Sigmoid colon (tissue), 7 donors: Measurements from ENCODE around the gene FZD2. TPM values are rescaled to one million over a fixed set of nuclear protein-coding genes. Genes with fewer than 3 reads are reported as not detected.

Experiments
- DNase-seq: peaks from one replicate; pipeline ENCODE4 v3.0.0-alpha.2; 2019
- H3K27ac ChIP-seq, 4 donors: fragments of 200-600 bp; sonication (generic); one replicate each; pipeline ENCODE4 v1.5.1; 2016 to 2019; ENCODE audit warnings: mild to moderate bottlenecking in 1 of 4
- H3K27me3 ChIP-seq, 3 donors: fragments of 200-600 bp; sonication (generic); one replicate each; pipeline ENCODE4 v1.5.1; 2019; ENCODE audit warnings: mild to moderate bottlenecking in 1 of 3
- H3K36me3 ChIP-seq, 4 donors: fragments of 200-600 bp; sonication (generic); one replicate each; pipeline ENCODE4 v1.5.1; 2016 to 2019
- H3K4me1 ChIP-seq, 4 donors: fragments of 200-600 bp; sonication (generic); one replicate each; pipeline ENCODE4 v1.5.1; 2017 to 2019
- H3K4me3 ChIP-seq, 4 donors: fragments of 200-600 bp; sonication (generic); one replicate each; pipeline ENCODE4 v1.5.1; 2017 to 2019; ENCODE audit warnings: mild to moderate bottlenecking in 2 of 4, moderate library complexity in 1 of 4
- H3K9me3 ChIP-seq, 4 donors: fragments of 200-600 bp in 3 of 4; sonication (generic) in 3 of 4; one replicate each; pipeline versions ENCODE4 v1.5.1 to v1.6.1; 2013 to 2019
- EP300 ChIP-seq, 4 donors: sonication (generic); formaldehyde crosslinking; IDR thresholded peaks; one replicate each; pipeline ENCODE4 v1.6.1; 2017; ENCODE audit warnings: antibody characterized with exemption in 4 of 4
- POLR2A ChIP-seq, 2 donors: fragments of 450-650 bp; IDR thresholded peaks; one replicate each; pipeline ENCODE4 v1.6.1; 2016; ENCODE audit warnings: antibody characterized with exemption in 2 of 2, mild to moderate bottlenecking in 2 of 2, moderate library complexity in 2 of 2
- POLR2AphosphoS5 ChIP-seq, 4 donors: sonication (generic); formaldehyde crosslinking; IDR thresholded peaks; one replicate each; pipeline ENCODE4 v1.6.1; 2017; ENCODE audit warnings: antibody characterized with exemption in 4 of 4
- WGBS, 2 donors: extraction: QIAGEN DNeasy Blood & Tissue Kit; methylation state at CpG; one replicate each; pipeline ENCODE4 v1.1.7; 2013; 5-methylcytosine and 5-hydroxymethylcytosine counted together
- intact Hi-C: fragments of 100-400 bp; cut with DNase I; formaldehyde crosslinking; loops from one replicate; pipeline ENCODE4 v1.15.1; 2023
- polyA plus RNA-seq, 3 donors: library from polyadenylated mRNA; stranded (reverse); fragments of 200-250 nt; gene quantifications; one replicate each; pipeline ENCODE4 v1.2.3, GENCODE V29; 2013
- total RNA-seq, 4 donors: library from RNA; depleted of rRNA; stranded (reverse); fragments of >200 nt; gene quantifications; one replicate each; pipeline ENCODE4 v1.1.0, GENCODE V29; 2016
- TF ChIP-seq, protein P1 (sequence below), 4 experiments: fragments of 450-650 bp in 3 of 4; fragments of 200-600 bp in 1 of 4; IDR thresholded peaks; one replicate each; pipeline ENCODE4 v1.5.1; 2016 to 2019; ENCODE audit warnings: antibody characterized with exemption in 4 of 4, mild to moderate bottlenecking in 3 of 4, moderate library complexity in 2 of 4
- donor health status: healthy with polysubstance abuse.
- donor health status: Bipolar disorder and iron deficiency.
- donor health status: healthy.

FZD2 gene
- total and polyA plus RNA-seq, 7 donors: 0.60 to 2.8 (median 2.1) TPM

DNA sequence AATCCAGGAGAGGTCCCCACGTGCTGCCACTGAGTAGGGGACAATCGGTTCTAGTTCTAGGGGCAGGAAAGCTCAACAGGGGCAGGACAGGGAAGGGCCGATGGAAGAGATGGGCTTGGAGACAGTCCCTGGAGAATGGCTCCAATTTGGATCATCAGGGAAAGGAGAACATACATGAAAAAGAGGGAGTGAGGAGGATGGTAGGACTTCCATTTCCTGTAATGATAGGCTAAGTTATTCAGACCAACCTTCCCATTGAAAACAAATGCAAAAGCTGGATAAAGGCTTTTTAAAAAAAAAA, 33.7 kb upstream of the FZD2 start:
- WGBS, 2 donors: 75 to 81% methylated on average over 3 of the region's 3 CpGs
- TF ChIP-seq POLR2A (IDR thresholded peaks at IDR 0.05) (no peak), POLR2AphosphoS5 (IDR thresholded peaks at IDR 0.05) (no peak), EP300 (IDR thresholded peaks at IDR 0.05) (no peak)
- TF ChIP-seq, protein P1, sequence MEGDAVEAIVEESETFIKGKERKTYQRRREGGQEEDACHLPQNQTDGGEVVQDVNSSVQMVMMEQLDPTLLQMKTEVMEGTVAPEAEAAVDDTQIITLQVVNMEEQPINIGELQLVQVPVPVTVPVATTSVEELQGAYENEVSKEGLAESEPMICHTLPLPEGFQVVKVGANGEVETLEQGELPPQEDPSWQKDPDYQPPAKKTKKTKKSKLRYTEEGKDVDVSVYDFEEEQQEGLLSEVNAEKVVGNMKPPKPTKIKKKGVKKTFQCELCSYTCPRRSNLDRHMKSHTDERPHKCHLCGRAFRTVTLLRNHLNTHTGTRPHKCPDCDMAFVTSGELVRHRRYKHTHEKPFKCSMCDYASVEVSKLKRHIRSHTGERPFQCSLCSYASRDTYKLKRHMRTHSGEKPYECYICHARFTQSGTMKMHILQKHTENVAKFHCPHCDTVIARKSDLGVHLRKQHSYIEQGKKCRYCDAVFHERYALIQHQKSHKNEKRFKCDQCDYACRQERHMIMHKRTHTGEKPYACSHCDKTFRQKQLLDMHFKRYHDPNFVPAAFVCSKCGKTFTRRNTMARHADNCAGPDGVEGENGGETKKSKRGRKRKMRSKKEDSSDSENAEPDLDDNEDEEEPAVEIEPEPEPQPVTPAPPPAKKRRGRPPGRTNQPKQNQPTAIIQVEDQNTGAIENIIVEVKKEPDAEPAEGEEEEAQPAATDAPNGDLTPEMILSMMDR (IDR thresholded peaks at IDR 0.05): no peak
- no peaks in the 10 kb centered on the region for H3K36me3 ChIP-seq
- no peaks in the 10 kb centered on the region for H3K27me3 ChIP-seq
- H3K4me3 ChIP-seq: no peak overlapping the region
- H3K27ac ChIP-seq: no peak overlapping the region
- no peaks in the 10 kb centered on the region for H3K4me1 ChIP-seq
- no peak for DNase-seq
- H3K9me3 ChIP-seq: no peaks in the 10 kb centered on the region
- intact Hi-C loops: loop anchor here (5.0 kb wide), 1 partner anchor 121 kb away; no protein-coding TSS in a partner anchor

DNA sequence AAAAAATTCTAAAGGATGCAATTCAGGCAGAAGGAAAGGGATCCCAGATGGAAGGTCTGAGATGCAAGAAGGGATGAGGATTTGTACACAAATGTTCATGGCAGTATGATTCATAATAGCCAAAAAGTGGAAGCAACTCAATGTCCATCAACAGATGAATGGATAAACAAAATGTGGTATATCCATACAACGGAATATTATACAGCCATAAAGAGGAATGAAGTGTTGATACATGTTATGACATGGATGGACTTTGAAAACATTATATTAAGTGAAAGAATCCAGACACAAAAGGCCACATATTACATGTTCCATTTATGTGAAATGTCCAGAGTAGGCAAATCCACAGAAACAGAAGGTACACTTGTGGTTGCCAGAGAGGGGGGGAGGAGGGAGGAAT, 30.2 kb upstream of the FZD2 start:
- Histone ChIP-seq H3K36me3 (no peaks in the 10 kb centered on the region), H3K4me1 (no peaks in the 10 kb centered on the region), H3K4me3 (no peak overlapping the region), H3K27ac (no peak overlapping the region), H3K27me3 (no peaks in the 10 kb centered on the region), H3K9me3 (no peaks in the 10 kb centered on the region)
- intact Hi-C loops: no loop called here
- TF ChIP-seq EP300 (IDR thresholded peaks at IDR 0.05): no peak
- DNase-seq: no peak
- WGBS, 2 donors: 98% methylated on average over 1 of the region's 1 CpG

DNA sequence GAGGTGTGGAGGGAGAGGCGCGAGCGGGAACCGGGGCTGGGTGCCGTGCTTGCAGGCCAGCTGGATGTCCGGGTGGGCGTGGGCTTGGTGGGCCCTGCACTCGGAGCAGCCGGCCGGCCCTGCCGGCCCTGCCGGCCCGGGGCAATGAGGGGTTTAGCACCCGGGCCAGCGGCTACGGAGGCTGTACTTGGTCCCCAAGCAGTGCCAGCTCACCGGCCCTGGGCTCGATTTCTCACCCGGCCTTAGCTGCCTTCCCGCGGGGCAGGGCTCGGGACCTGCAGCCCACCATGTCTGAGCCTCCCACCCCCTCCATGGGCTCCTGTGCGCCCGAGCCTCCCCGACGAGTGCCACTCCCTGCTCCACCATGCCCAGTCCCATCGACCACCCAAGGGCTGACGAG, 29.3 kb upstream of the FZD2 start:
- Histone ChIP-seq H3K27ac (no peak overlapping the region), H3K27me3 (no peaks in the 10 kb centered on the region), H3K4me3 (no peak overlapping the region), H3K36me3 (no peaks in the 10 kb centered on the region), H3K4me1 (no peaks in the 10 kb centered on the region), H3K9me3 (no peaks in the 10 kb centered on the region)
- WGBS, 2 donors: 93 to 95% methylated on average over 28 of the region's 28 CpGs
- intact Hi-C loops: no loop called here
- TF ChIP-seq EP300 (IDR thresholded peaks at IDR 0.05) (no peak), POLR2A (IDR thresholded peaks at IDR 0.05) (no peak), POLR2AphosphoS5 (IDR thresholded peaks at IDR 0.05) (no peak)
- TF ChIP-seq, protein P1 (IDR thresholded peaks at IDR 0.05): no peak
- no peak for DNase-seq

DNA sequence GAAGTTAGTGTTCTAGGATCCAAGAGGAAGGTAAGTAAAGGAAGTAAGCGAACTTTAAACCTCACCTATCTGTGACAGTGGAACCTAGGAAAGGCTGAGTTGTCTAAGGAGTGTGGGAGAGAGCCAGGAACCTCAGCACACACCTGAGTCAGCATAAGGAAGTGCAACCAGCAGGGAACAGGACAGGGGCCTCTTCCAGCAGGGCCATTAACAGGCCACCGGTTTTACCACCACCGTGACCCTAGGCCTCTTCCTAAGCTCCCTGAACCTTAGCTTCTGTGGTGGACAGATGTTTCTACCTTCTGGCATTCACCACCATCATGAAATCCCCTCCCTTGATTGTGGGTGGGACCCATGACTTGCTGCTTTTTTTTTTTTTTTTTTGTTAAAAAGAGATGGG, 27.4 kb upstream of the FZD2 start:
- 49 to 60% methylated on average over 3 of the region's 3 CpGs for WGBS, 2 donors
- Histone ChIP-seq H3K4me1 (peaks cover 0 to 8% (median 6%) of the 10 kb centered on the region in 4 donors), H3K9me3 (no peaks in the 10 kb centered on the region), H3K27me3 (no peaks in the 10 kb centered on the region), H3K36me3 (no peaks in the 10 kb centered on the region), H3K4me3 (no peak overlapping the region), H3K27ac (no peak overlapping the region)
- DNase-seq: no peak
- TF ChIP-seq POLR2AphosphoS5 (IDR thresholded peaks at IDR 0.05) (no peak), EP300 (IDR thresholded peaks at IDR 0.05) (no peak), POLR2A (IDR thresholded peaks at IDR 0.05) (no peak)
- TF ChIP-seq, protein P1 (IDR thresholded peaks at IDR 0.05): no peak
- intact Hi-C loops: no loop called here

DNA sequence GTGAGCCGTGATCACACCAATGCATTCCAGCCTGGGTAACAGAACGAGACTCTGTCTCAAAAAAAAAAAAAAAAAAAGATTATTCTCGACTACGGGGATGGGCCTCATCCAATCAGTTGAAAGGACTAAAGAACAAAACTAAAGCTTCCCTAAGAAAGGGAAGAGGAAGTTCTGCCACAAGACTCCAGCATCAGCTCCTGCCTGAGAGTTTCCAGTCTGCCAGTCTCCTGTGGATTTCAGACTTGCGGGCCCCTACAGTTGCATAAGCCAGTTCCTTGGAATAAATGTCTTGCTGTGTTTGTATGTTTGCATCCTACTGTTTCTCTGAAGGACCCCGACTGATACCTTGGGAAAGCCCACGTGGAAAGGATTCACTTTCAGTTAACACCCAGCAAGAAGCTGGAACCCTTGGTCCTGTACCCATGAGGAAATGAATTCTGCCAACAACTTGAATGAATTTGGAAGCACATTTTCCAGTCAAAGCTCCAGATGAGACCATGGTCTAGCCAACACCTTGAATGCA, 26.3 kb upstream of the FZD2 start:
- peaks cover 0 to 8% (median 6%) of the 10 kb centered on the region in 4 donors for H3K4me1 ChIP-seq
- no peak overlapping the region for H3K4me3 ChIP-seq
- no peak overlapping the region for H3K27ac ChIP-seq
- H3K27me3 ChIP-seq: no peaks in the 10 kb centered on the region
- H3K9me3 ChIP-seq: no peaks in the 10 kb centered on the region
- DNase-seq: no peak
- intact Hi-C loops: no loop called here
- 69 to 75% methylated on average over 7 of the region's 7 CpGs for WGBS, 2 donors
- no peaks in the 10 kb centered on the region for H3K36me3 ChIP-seq
- TF ChIP-seq EP300 (IDR thresholded peaks at IDR 0.05): no peak
- no peak for TF ChIP-seq POLR2A (IDR thresholded peaks at IDR 0.05)
- no peak for TF ChIP-seq POLR2AphosphoS5 (IDR thresholded peaks at IDR 0.05)
- TF ChIP-seq, protein P1 (IDR thresholded peaks at IDR 0.05): no peak
